H9 (cell line): ENCODE results near the gene ATOX1. TPM values are rescaled to one million over a fixed set of nuclear protein-coding genes. Genes with fewer than 3 reads are reported as not detected.

Source experiments
- DNase-seq: peaks from one replicate; pipeline ENCODE4 v3.0.0-alpha.2; 2017
- H2AFZ ChIP-seq: one replicate; pipeline ENCODE4 v1.6.1; 2013; ENCODE audit warnings: mild to moderate bottlenecking, low read length, control low read depth, moderate library complexity
- H2AK5ac ChIP-seq: 2 replicates; pipeline ENCODE4 v1.6.1; 2013; ENCODE audit warnings: low read length, control low read depth, mixed read lengths; ENCODE audit not compliant: insufficient read length
- H2BK120ac ChIP-seq: one replicate; pipeline ENCODE4 v1.6.1; 2013; ENCODE audit warnings: low read depth, mild to moderate bottlenecking, low read length, control low read depth, inconsistent platforms; ENCODE audit not compliant: poor library complexity, severe bottlenecking
- H2BK12ac ChIP-seq: 2 replicates; pipeline ENCODE4 v1.6.1; 2013; ENCODE audit warnings: low read length, control low read depth, mixed read lengths, low read depth; ENCODE audit not compliant: insufficient read length
- H2BK15ac ChIP-seq: 2 replicates; pipeline ENCODE4 v1.6.1; 2013; ENCODE audit warnings: low read depth, low read length, control low read depth
- H2BK20ac ChIP-seq: one replicate; pipeline ENCODE4 v1.6.1; 2013; ENCODE audit warnings: low read depth, mild to moderate bottlenecking, low read length, control low read depth, inconsistent platforms; ENCODE audit not compliant: poor library complexity, severe bottlenecking
- H2BK5ac ChIP-seq: 2 replicates; pipeline ENCODE4 v1.6.1; 2013; ENCODE audit warnings: low read length, control low read depth, mixed read lengths; ENCODE audit not compliant: insufficient read length
- H3K14ac ChIP-seq: 2 replicates; pipeline ENCODE4 v1.6.1; 2013; ENCODE audit warnings: low read length, control low read depth; ENCODE audit not compliant: insufficient read depth
- H3K18ac ChIP-seq: 2 replicates; pipeline ENCODE4 v1.6.1; 2013; ENCODE audit warnings: low read depth, mild to moderate bottlenecking, mixed read lengths, low read length, control low read depth; ENCODE audit not compliant: insufficient read length
- H3K23ac ChIP-seq: 2 replicates; pipeline ENCODE4 v1.6.1; 2013; ENCODE audit warnings: low read length, control low read depth, mixed read lengths, low read depth; ENCODE audit not compliant: insufficient read length
- H3K23me2 ChIP-seq: 2 replicates; pipeline ENCODE4 v1.6.1; 2013; ENCODE audit warnings: low read depth, mild to moderate bottlenecking, mixed read lengths, low read length, control low read depth; ENCODE audit not compliant: insufficient read length, poor library complexity, severe bottlenecking
- H3K27ac ChIP-seq: 2 replicates; pipeline ENCODE4 v1.5.1; 2013; ENCODE audit warnings: low read length, control low read depth, mixed read lengths, low read depth; ENCODE audit not compliant: insufficient read length
- H3K27me3 ChIP-seq: 2 replicates; pipeline ENCODE4 v1.6.1; 2013; ENCODE audit warnings: low read length, control low read depth, inconsistent platforms; ENCODE audit not compliant: insufficient read depth
- H3K4ac ChIP-seq: 2 replicates; pipeline ENCODE4 v1.6.1; 2013; ENCODE audit warnings: low read depth, mild to moderate bottlenecking, control low read depth, inconsistent platforms, low read length, moderate library complexity
- H3K4me1 ChIP-seq: 2 replicates; pipeline ENCODE4 v1.6.1; 2013; ENCODE audit warnings: low read length, control low read depth, inconsistent platforms; ENCODE audit not compliant: insufficient read depth
- H3K4me2 ChIP-seq: 2 replicates; pipeline ENCODE4 v1.6.1; 2013; ENCODE audit warnings: low read length, control low read depth, mixed read lengths; ENCODE audit not compliant: insufficient read length, insufficient read depth
- H3K56ac ChIP-seq: 2 replicates; pipeline ENCODE4 v1.6.1; 2013; ENCODE audit warnings: low read depth, mild to moderate bottlenecking, mixed read lengths, low read length, control low read depth; ENCODE audit not compliant: insufficient read length
- H3K79me1 ChIP-seq: 2 replicates; pipeline ENCODE4 v1.6.1; 2013; ENCODE audit warnings: low read depth, mild to moderate bottlenecking, moderate library complexity, low read length, control low read depth, inconsistent platforms; ENCODE audit not compliant: insufficient read depth, poor library complexity, severe bottlenecking
- H3K79me2 ChIP-seq: 2 replicates; pipeline ENCODE4 v1.6.1; 2013; ENCODE audit warnings: low read length, control low read depth, inconsistent platforms; ENCODE audit not compliant: insufficient read depth
- H3K9ac ChIP-seq: 2 replicates; pipeline ENCODE4 v1.6.1; 2013; ENCODE audit warnings: low read length, control low read depth, mixed read lengths; ENCODE audit not compliant: insufficient read length; ENCODE audit errors: extremely low read depth
- H3K9me3 ChIP-seq: one replicate; pipeline ENCODE4 v1.6.1; 2013; ENCODE audit warnings: low read depth, low read length, inconsistent platforms; ENCODE audit not compliant: control insufficient read depth
- H3T11ph ChIP-seq: one replicate; pipeline ENCODE4 v1.6.1; 2013; ENCODE audit warnings: mild to moderate bottlenecking, low read length, control low read depth, inconsistent platforms
- H4K20me1 ChIP-seq: one replicate; pipeline ENCODE4 v1.6.1; 2013; ENCODE audit not compliant: control insufficient read depth, insufficient read length, insufficient read depth
- H4K5ac ChIP-seq: 2 replicates; pipeline ENCODE4 v1.6.1; 2013; ENCODE audit warnings: low read depth, mild to moderate bottlenecking, mixed read lengths, low read length, control low read depth; ENCODE audit not compliant: insufficient read length
- H4K8ac ChIP-seq: replicated peaks from 2 replicates; pipeline ENCODE4 v1.6.1; 2013; ENCODE audit warnings: low read length, control low read depth, mixed read lengths, low read depth; ENCODE audit not compliant: insufficient read length
- H4K91ac ChIP-seq: 2 replicates; pipeline ENCODE4 v1.6.1; 2013; ENCODE audit warnings: low read depth, mild to moderate bottlenecking, moderate library complexity, mixed read lengths, low read length, control low read depth; ENCODE audit not compliant: insufficient read length
- H3K27ac Mint-ChIP-seq, 3 experiments: 2 replicates in 2 of 3; 3 replicates in 1 of 3; pipeline ENCODE4 v1.8.0; 2020 to 2021; ENCODE audit warnings: mixed read lengths in 3 of 3, mild to moderate bottlenecking in 1 of 3, moderate library complexity in 1 of 3
- H3K27me3 Mint-ChIP-seq: 2 replicates; pipeline ENCODE4 v1.8.0; 2021; ENCODE audit warnings: low read depth, mild to moderate bottlenecking, moderate library complexity, mixed read lengths
- H3K36me3 Mint-ChIP-seq, 3 experiments: 2 replicates in 2 of 3; 3 replicates in 1 of 3; pipeline ENCODE4 v1.8.0; 2020 to 2021; ENCODE audit warnings: low read depth in 3 of 3, mixed read lengths in 3 of 3; ENCODE audit not compliant: insufficient read depth in 1 of 3
- H3K4me1 Mint-ChIP-seq, 2 experiments: 2 replicates each; pipeline ENCODE4 v1.8.0; 2020; ENCODE audit warnings: mixed read lengths in 2 of 2
- H3K4me3 Mint-ChIP-seq, 2 experiments: 2 replicates in 1 of 2; 3 replicates in 1 of 2; pipeline ENCODE4 v1.8.0; 2020 to 2021; ENCODE audit warnings: mild to moderate bottlenecking in 2 of 2, mixed read lengths in 2 of 2, moderate library complexity in 1 of 2
- H3K9me3 Mint-ChIP-seq, 2 experiments: 2 replicates in 1 of 2; 3 replicates in 1 of 2; pipeline ENCODE4 v1.8.0; 2020; ENCODE audit warnings: mild to moderate bottlenecking in 2 of 2, mixed read lengths in 2 of 2, moderate library complexity in 1 of 2
- WGBS: extraction: QIAGEN DNeasy Blood & Tissue Kit; methylation state at CpG from one replicate; pipeline ENCODE4 v1.1.7; 2013; ENCODE audit warnings: missing lambda C conversion rate, low lambda C conversion rate, mixed read lengths; ENCODE audit not compliant: insufficient read length; ENCODE audit errors: extremely low coverage; 5-methylcytosine and 5-hydroxymethylcytosine counted together
- total RNA-seq: library from RNA; stranded (reverse); gene quantifications from 2 replicates; pipeline ENCODE4 v1.2.1, GENCODE V29; 2021
- TF ChIP-seq, protein P1 (sequence below): fragments of 200-600 bp; sonication (generic); conservative IDR thresholded peaks from 3 replicates; pipeline ENCODE4 v1.8.0; 2021; ENCODE audit warnings: antibody characterized with exemption, mild to moderate bottlenecking

ATOX1 gene
- total RNA-seq, 1 experiment from 2014 or later, result 75.0 TPM

- no peak overlapping the region for H2BK12ac ChIP-seq
Measured at GRCh38 chr5:151755383-151755782, 3.0 kb downstream of the ATOX1 start.

More at GRCh38 chr5:151755383-151755782, 3.0 kb downstream of the ATOX1 start:
- WGBS, result no CpG with 5 or more reads among the region's 3 CpGs
- Mint-ChIP-seq H3K4me1 (peaks cover 26 to 32% of the 10 kb centered on the region in 2 experiments), H3K9me3 (no peaks in the 10 kb centered on the region), H3K27me3 (no peaks in the 10 kb centered on the region; the same call in 1 of the 2 replicates), H3K36me3 (peaks cover 0 to 7% (median 5%) of the 10 kb centered on the region in 3 experiments; a peak in 2 of 7 replicates), H3K4me3 (no peak overlapping the region; a peak in 1 of 5 replicates), H3K27ac (no peak overlapping the region; a peak in 1 of 7 replicates)
- Histone ChIP-seq H3K4me2 (no peak overlapping the region), H2BK15ac (no peak overlapping the region), H2AK5ac (no peak overlapping the region), H2BK5ac (no peak overlapping the region), H3K56ac (no peak overlapping the region), H3K27ac (no peak overlapping the region), H3K14ac (no peak overlapping the region), H3K9me3 (no peaks in the 10 kb centered on the region), H2BK120ac (no peak overlapping the region), H3K9ac (no peak overlapping the region), H2BK20ac (no peak overlapping the region), H3K79me1 (peaks cover 5% of the 10 kb centered on the region), H3T11ph (no peak overlapping the region), H3K4ac (no peak overlapping the region), H3K23ac (no peak overlapping the region), H3K18ac (no peak overlapping the region), H4K91ac (no peak overlapping the region), H3K4me1 (peaks cover 9% of the 10 kb centered on the region), H4K5ac (no peak overlapping the region), H4K8ac (no peak overlapping the region), H3K23me2 (peaks cover 5% of the 10 kb centered on the region), H2AFZ (no peak overlapping the region), H4K20me1 (no peaks in the 10 kb centered on the region), H3K27me3 (no peaks in the 10 kb centered on the region), H3K79me2 (0 out of 2 replicates have a peak, but pooled peaks cover 2% of the 10 kb centered on the region)
- TF ChIP-seq, protein P1, sequence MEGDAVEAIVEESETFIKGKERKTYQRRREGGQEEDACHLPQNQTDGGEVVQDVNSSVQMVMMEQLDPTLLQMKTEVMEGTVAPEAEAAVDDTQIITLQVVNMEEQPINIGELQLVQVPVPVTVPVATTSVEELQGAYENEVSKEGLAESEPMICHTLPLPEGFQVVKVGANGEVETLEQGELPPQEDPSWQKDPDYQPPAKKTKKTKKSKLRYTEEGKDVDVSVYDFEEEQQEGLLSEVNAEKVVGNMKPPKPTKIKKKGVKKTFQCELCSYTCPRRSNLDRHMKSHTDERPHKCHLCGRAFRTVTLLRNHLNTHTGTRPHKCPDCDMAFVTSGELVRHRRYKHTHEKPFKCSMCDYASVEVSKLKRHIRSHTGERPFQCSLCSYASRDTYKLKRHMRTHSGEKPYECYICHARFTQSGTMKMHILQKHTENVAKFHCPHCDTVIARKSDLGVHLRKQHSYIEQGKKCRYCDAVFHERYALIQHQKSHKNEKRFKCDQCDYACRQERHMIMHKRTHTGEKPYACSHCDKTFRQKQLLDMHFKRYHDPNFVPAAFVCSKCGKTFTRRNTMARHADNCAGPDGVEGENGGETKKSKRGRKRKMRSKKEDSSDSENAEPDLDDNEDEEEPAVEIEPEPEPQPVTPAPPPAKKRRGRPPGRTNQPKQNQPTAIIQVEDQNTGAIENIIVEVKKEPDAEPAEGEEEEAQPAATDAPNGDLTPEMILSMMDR, result no peak
- DNase-seq, result no peak
